WTC11 (cell line): ENCODE measurements around the gene KAZN. TPM values are rescaled to one million over a fixed set of nuclear protein-coding genes. Genes with fewer than 3 reads are reported as not detected.

Experiments used
- ATAC-seq: fragments of 200-7000 bp; cut with Tn5 transposase; 2 replicates; pipeline ENCODE4 v1.10.0; 2021; ENCODE audit warnings: mild to moderate bottlenecking, moderate library complexity
- CTCF ChIA-PET: fragments of 300-600 bp; sonication (Branson Sonifier 250); formaldehyde crosslinking; loops from one replicate; lab custom pipeline; 2021; ENCODE audit warnings: antibody characterized with exemption; lab: Charles Lee
- POLR2A ChIA-PET: fragments of 350-600 bp; sonication (Branson Sonifier 250); formaldehyde crosslinking; loops from one replicate; lab custom pipeline; 2021; ENCODE audit warnings: antibody characterized with exemption; lab: Charles Lee
- DNase-seq: peaks from one replicate; pipeline ENCODE4 v3.0.0; 2021; ENCODE audit warnings: low spot score
- H3K27ac Mint-ChIP-seq: 2 replicates; pipeline ENCODE4 v1.8.0; 2021; ENCODE audit warnings: mixed read lengths
- H3K27me3 Mint-ChIP-seq: 2 replicates; pipeline ENCODE4 v1.8.0; 2021; ENCODE audit warnings: low read depth, mild to moderate bottlenecking, moderate library complexity, mixed read lengths
- H3K36me3 Mint-ChIP-seq: 2 replicates; pipeline ENCODE4 v1.8.0; 2021; ENCODE audit warnings: mixed read lengths
- H3K4me1 Mint-ChIP-seq: 2 replicates; pipeline ENCODE4 v1.8.0; 2022; ENCODE audit warnings: mixed read lengths
- H3K4me3 Mint-ChIP-seq: 2 replicates; pipeline ENCODE4 v1.8.0; 2021; ENCODE audit warnings: mild to moderate bottlenecking, moderate library complexity, mixed read lengths
- H3K9me3 Mint-ChIP-seq: 2 replicates; pipeline ENCODE4 v1.8.0; 2021; ENCODE audit warnings: mixed read lengths
- AFF4 ChIP-seq: sonication (generic); formaldehyde crosslinking; IDR thresholded peaks from 2 replicates; pipeline ENCODE4 v1.8.1; 2023; ENCODE audit warnings: mild to moderate bottlenecking, missing genetic modification reagents, borderline replicate concordance
- CBFB ChIP-seq: sonication (generic); formaldehyde crosslinking; IDR thresholded peaks from 2 replicates; pipeline ENCODE4 v1.8.1; 2022; ENCODE audit warnings: mild to moderate bottlenecking, low read depth, missing genetic modification reagents
- CREM ChIP-seq: sonication (generic); formaldehyde crosslinking; IDR thresholded peaks from 2 replicates; pipeline ENCODE4 v1.8.1; 2022; ENCODE audit warnings: mild to moderate bottlenecking, missing genetic modification reagents, moderate library complexity
- CTCF ChIP-seq: fragments of 200-600 bp; IDR thresholded peaks from 2 replicates; pipeline ENCODE4 v1.8.0; 2022; ENCODE audit warnings: antibody characterized with exemption
- E2F5 ChIP-seq: sonication (generic); formaldehyde crosslinking; IDR thresholded peaks from 2 replicates; pipeline ENCODE4 v1.8.1; 2022; ENCODE audit warnings: mild to moderate bottlenecking, moderate library complexity, missing genetic modification reagents
- HMGXB4 ChIP-seq: sonication (generic); formaldehyde crosslinking; IDR thresholded peaks from 2 replicates; pipeline ENCODE4 v1.8.1; 2023; ENCODE audit warnings: mild to moderate bottlenecking, moderate library complexity, missing genetic modification reagents
- KAT7 ChIP-seq: sonication (generic); formaldehyde crosslinking; IDR thresholded peaks from 2 replicates; pipeline ENCODE4 v1.8.1; 2023; ENCODE audit warnings: missing genetic modification reagents, mild to moderate bottlenecking, borderline replicate concordance
- MAX ChIP-seq: sonication (generic); formaldehyde crosslinking; IDR thresholded peaks from 2 replicates; pipeline ENCODE4 v1.8.0; 2022; ENCODE audit warnings: mild to moderate bottlenecking, missing genetic modification reagents
- MYBL2 ChIP-seq: sonication (generic); formaldehyde crosslinking; IDR thresholded peaks from 2 replicates; pipeline ENCODE4 v1.8.1; 2023; ENCODE audit warnings: mild to moderate bottlenecking, moderate library complexity, missing genetic modification reagents
- PRRX2 ChIP-seq: fragments of 250-450 bp; sonication (Bioruptor Pico); IDR thresholded peaks from 2 replicates; pipeline ENCODE4 v1.8.0; 2021; ENCODE audit warnings: mild to moderate bottlenecking
- TEAD1 ChIP-seq: sonication (generic); formaldehyde crosslinking; IDR thresholded peaks from 2 replicates; pipeline ENCODE4 v1.8.0; 2022; ENCODE audit warnings: mild to moderate bottlenecking, missing genetic modification reagents
- ZMAT4 ChIP-seq: fragments of 250-450 bp; sonication (Bioruptor Pico); IDR thresholded peaks from 2 replicates; pipeline ENCODE4 v1.9.0; 2021; ENCODE audit warnings: mild to moderate bottlenecking
- ZNF263 ChIP-seq: sonication (generic); formaldehyde crosslinking; IDR thresholded peaks from 2 replicates; pipeline ENCODE4 v1.8.1; 2022; ENCODE audit warnings: low read depth, mild to moderate bottlenecking, moderate library complexity, missing genetic modification reagents
- ZNF281 ChIP-seq: sonication (generic); formaldehyde crosslinking; IDR thresholded peaks from 2 replicates; pipeline ENCODE4 v1.8.0; 2023; ENCODE audit warnings: mild to moderate bottlenecking, missing genetic modification reagents
- ZNF425 ChIP-seq: fragments of 250-450 bp; sonication (Bioruptor Pico); conservative IDR thresholded peaks from 2 replicates; pipeline ENCODE4 v1.9.0; 2021; ENCODE audit warnings: mild to moderate bottlenecking
- ZSCAN18 ChIP-seq: fragments of 250-450 bp; sonication (Bioruptor Pico); IDR thresholded peaks from 2 replicates; pipeline ENCODE4 v2.1.2; 2022; ENCODE audit warnings: mild to moderate bottlenecking, moderate library complexity
- total RNA-seq: library from RNA; stranded (reverse); gene quantifications from 3 replicates; pipeline ENCODE4 v1.2.3, GENCODE V29; 2021

The KAZN gene
- total RNA-seq, 1 experiment from 2014 or later: 19.9 TPM

GRCh38 chr1:15153184-15153841, 554.8 kb downstream of the KAZN start, which contains the start of gene TMEM51 (continued):
- TF ChIP-seq ZNF281: 0 out of 2 replicates have a peak, but pooled peaks have one; percentile 37
- no peak for TF ChIP-seq PRRX2 (CRISPR knock-in tag)

GRCh38 chr1:15153842-15154479, 555.5 kb downstream of the KAZN start:
- H3K27me3 Mint-ChIP-seq: peaks cover 23% of the 10 kb centered on the region
- no peak overlapping the region for H3K27ac Mint-ChIP-seq
- H3K36me3 Mint-ChIP-seq: no peaks in the 10 kb centered on the region
- ChIA-PET CTCF (interaction anchor here (0.7 to 5.8 kb wide), 28 partner anchors 9 to 151 kb away, joined by 3 to 60 read pairs (median 5); partner anchors contain the start of gene FHAD1), POLR2A (interaction anchor here (0.6 to 1.2 kb wide), 2 partner anchors 52 to 207 kb away, joined by 3 to 4 read pairs; no protein-coding TSS in a partner anchor)
- H3K4me3 Mint-ChIP-seq: peak overlapping the region; percentile 81
- DNase-seq (peak; percentile 85), ATAC-seq (peak; percentile 27)
- H3K4me1 Mint-ChIP-seq: peaks cover 55% of the 10 kb centered on the region
- peaks cover 5% of the 10 kb centered on the region for H3K9me3 Mint-ChIP-seq
- no peak for TF ChIP-seq ZMAT4 (CRISPR knock-in tag)
- no peak for TF ChIP-seq CBFB (CRISPR knock-in tag)
- TF ChIP-seq MYBL2 (CRISPR knock-in tag): no peak
- TF ChIP-seq ZNF425: no peak
- no peak for TF ChIP-seq AFF4 (CRISPR knock-in tag)
- TF ChIP-seq ZSCAN18: no peak
- TF ChIP-seq HMGXB4: peak; percentile 95; the same call in 1 of the 2 replicates
- TF ChIP-seq TEAD1: no peak
- peak; percentile 96 for TF ChIP-seq KAT7 (CRISPR knock-in tag)
- 0 out of 2 replicates have a peak, but pooled peaks have one; percentile 29 for TF ChIP-seq CREM (CRISPR knock-in tag)
- TF ChIP-seq CTCF: peak; percentile 73
- TF ChIP-seq ZNF263: no peak; the same call in 1 of the 2 replicates
- TF ChIP-seq E2F5: peak; percentile 85; the same call in 1 of the 2 replicates
- peak; percentile 57; the same call in 1 of the 2 replicates for TF ChIP-seq MAX (CRISPR knock-in tag)
